Progenitor cell of endocrine pancreas (in vitro differentiated cells): ENCODE measurements around the gene RIMKLA. TPM values are rescaled to one million over a fixed set of nuclear protein-coding genes. Genes with fewer than 3 reads are reported as not detected.

Experiments
- DNase-seq: peaks from one replicate; pipeline ENCODE4 v3.0.0; 2021; ENCODE audit warnings: low spot score; ENCODE audit not compliant: unreplicated experiment
- H3K27ac Mint-ChIP-seq: 2 replicates; pipeline ENCODE4 v1.8.0; 2021; ENCODE audit warnings: mild to moderate bottlenecking, moderate library complexity, mixed read lengths
- H3K27me3 Mint-ChIP-seq: 2 replicates; pipeline ENCODE4 v1.8.0; 2021; ENCODE audit warnings: mixed read lengths
- H3K36me3 Mint-ChIP-seq: 2 replicates; pipeline ENCODE4 v1.8.0; 2022; ENCODE audit warnings: mixed read lengths; ENCODE audit not compliant: insufficient read depth
- H3K4me1 Mint-ChIP-seq: 2 replicates; pipeline ENCODE4 v1.8.0; 2021; ENCODE audit warnings: low read depth, mixed read lengths
- H3K4me3 Mint-ChIP-seq: 2 replicates; pipeline ENCODE4 v1.8.0; 2021; ENCODE audit warnings: low read depth, mild to moderate bottlenecking, moderate library complexity, mixed read lengths
- H3K9me3 Mint-ChIP-seq: 2 replicates; pipeline ENCODE4 v1.8.0; 2021; ENCODE audit warnings: low read depth, mixed read lengths
- total RNA-seq: library from RNA; stranded (reverse); gene quantifications from 2 replicates; pipeline ENCODE4 v1.2.1, GENCODE V29; 2021
- TF ChIP-seq, protein P1 (sequence below): fragments of 200-600 bp; sonication (generic); IDR thresholded peaks from one replicate; pipeline ENCODE4 v1.5.0; 2021; ENCODE audit warnings: antibody characterized with exemption, mild to moderate bottlenecking; ENCODE audit not compliant: unreplicated experiment

The RIMKLA gene
- total RNA-seq, 1 donor from 2014 or later: 3.9 TPM

DNA sequence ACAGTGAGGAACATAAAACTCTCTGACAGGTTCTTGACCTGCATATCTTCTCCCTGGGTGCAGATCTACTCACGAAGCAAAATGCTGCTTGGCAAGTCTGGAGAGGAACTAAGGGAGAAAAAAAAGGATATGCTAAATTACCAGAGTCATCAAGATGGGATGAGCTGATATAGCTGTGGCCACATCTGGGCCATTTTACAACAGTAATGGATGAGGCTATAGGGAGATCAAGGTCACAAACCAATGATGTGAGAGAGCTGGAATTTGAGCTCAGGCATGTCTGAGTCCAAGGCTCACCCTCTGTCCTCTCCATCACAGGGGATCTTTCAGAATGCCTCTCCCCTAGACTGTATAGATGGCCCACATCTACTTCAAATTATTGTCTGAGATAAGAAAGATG lies 49.0 kb downstream of the RIMKLA start:
- Mint-ChIP-seq H3K27me3 (no peaks in the 10 kb centered on the region), H3K4me3 (no peak overlapping the region), H3K36me3 (no peaks in the 10 kb centered on the region), H3K27ac (no peak overlapping the region), H3K4me1 (peaks cover 11% of the 10 kb centered on the region), H3K9me3 (no peaks in the 10 kb centered on the region)
- DNase-seq: no peak
- TF ChIP-seq, protein P1, sequence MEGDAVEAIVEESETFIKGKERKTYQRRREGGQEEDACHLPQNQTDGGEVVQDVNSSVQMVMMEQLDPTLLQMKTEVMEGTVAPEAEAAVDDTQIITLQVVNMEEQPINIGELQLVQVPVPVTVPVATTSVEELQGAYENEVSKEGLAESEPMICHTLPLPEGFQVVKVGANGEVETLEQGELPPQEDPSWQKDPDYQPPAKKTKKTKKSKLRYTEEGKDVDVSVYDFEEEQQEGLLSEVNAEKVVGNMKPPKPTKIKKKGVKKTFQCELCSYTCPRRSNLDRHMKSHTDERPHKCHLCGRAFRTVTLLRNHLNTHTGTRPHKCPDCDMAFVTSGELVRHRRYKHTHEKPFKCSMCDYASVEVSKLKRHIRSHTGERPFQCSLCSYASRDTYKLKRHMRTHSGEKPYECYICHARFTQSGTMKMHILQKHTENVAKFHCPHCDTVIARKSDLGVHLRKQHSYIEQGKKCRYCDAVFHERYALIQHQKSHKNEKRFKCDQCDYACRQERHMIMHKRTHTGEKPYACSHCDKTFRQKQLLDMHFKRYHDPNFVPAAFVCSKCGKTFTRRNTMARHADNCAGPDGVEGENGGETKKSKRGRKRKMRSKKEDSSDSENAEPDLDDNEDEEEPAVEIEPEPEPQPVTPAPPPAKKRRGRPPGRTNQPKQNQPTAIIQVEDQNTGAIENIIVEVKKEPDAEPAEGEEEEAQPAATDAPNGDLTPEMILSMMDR: no peak

- no peak for DNase-seq
- no peak overlapping the region for H3K27ac Mint-ChIP-seq
- no peaks in the 10 kb centered on the region for H3K9me3 Mint-ChIP-seq
- no peak overlapping the region for H3K4me3 Mint-ChIP-seq
- no peaks in the 10 kb centered on the region for H3K36me3 Mint-ChIP-seq
- TF ChIP-seq, protein P1: no peak
- no peaks in the 10 kb centered on the region for H3K27me3 Mint-ChIP-seq
- H3K4me1 Mint-ChIP-seq: peaks cover 11% of the 10 kb centered on the region
These were observed 49.9 kb downstream of the RIMKLA start for GRCh38 chr1:42430286-42431135.

- no peaks in the 10 kb centered on the region for H3K36me3 Mint-ChIP-seq
- TF ChIP-seq, protein P1: no peak
- DNase-seq: no peak
- H3K4me3 Mint-ChIP-seq: no peak overlapping the region
- H3K4me1 Mint-ChIP-seq: peaks cover 11% of the 10 kb centered on the region
- H3K9me3 Mint-ChIP-seq: no peaks in the 10 kb centered on the region
- H3K27ac Mint-ChIP-seq: no peak overlapping the region
- no peaks in the 10 kb centered on the region for H3K27me3 Mint-ChIP-seq
These were observed 50.9 kb downstream of the RIMKLA start for GRCh38 chr1:42431514-42431913.

GRCh38 chr1:42432714-42433113 lies 52.1 kb downstream of the RIMKLA start:
- Mint-ChIP-seq H3K36me3 (no peaks in the 10 kb centered on the region), H3K27ac (no peak overlapping the region), H3K27me3 (no peaks in the 10 kb centered on the region), H3K4me1 (peaks cover 11% of the 10 kb centered on the region), H3K9me3 (no peaks in the 10 kb centered on the region), H3K4me3 (no peak overlapping the region)
- TF ChIP-seq, protein P1: no peak
- no peak for DNase-seq

GRCh38 chr1:42433369-42433768 lies 52.8 kb downstream of the RIMKLA start:
- Mint-ChIP-seq H3K4me1 (peaks cover 11% of the 10 kb centered on the region), H3K36me3 (no peaks in the 10 kb centered on the region), H3K4me3 (no peak overlapping the region), H3K9me3 (no peaks in the 10 kb centered on the region), H3K27ac (no peak overlapping the region), H3K27me3 (no peaks in the 10 kb centered on the region)
- TF ChIP-seq, protein P1: no peak
- DNase-seq: no peak
